Measurements from ENCODE around the gene SLC9C2.

- TF ChIP-seq CTCF (IDR thresholded peaks at IDR 0.05; ENCODE audit: low read length): no peak
- TF ChIP-seq EZH2 (optimal IDR thresholded peaks at IDR 0.05; ENCODE audit: low read depth, low read length): no peak
Observed at GRCh38 chr1:173581383-173582079, 21.3 kb downstream of the SLC9C2 start.

Data from MM.1S (cell line).